ENCODE results near the gene KLHL14. TPM values are rescaled to one million over a fixed set of nuclear protein-coding genes. Genes with fewer than 3 reads are reported as not detected.

Gene KLHL14
- total and polyA plus RNA-seq, 2 donors (not counting 3 experiments of a cell fraction or from before 2014, with no cell fraction given): not detected

DNA sequence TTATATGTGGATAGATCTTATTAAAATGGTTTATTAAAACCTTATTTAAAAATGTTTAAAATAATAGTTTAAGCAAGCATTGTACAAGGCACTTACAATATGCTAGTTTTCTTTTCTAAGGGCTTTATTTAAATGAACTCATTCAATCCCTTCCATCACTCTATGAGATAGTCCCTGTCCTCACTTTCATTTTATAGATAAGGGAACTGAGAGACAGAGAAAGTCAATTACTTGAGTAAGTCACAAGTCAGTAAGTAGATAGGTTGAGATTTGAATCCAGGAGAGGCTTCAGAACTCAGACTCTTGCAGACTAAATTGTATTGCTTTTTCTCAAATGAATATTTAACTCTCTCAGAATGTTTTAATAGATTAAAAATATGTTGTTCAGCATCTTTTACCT lies 95.2 kb downstream of the KLHL14 start:
- H3K4me3 ChIP-seq (replicated peaks in 1 of 3; ENCODE audit: insufficient read depth in 1 of 3, low read depth in 1 of 3, low read length in 3 of 3): no peak overlapping the region
- DNase-seq (ENCODE audit: low read depth, low spot score) (no peak), FAIRE-seq (no peak)
- intact Hi-C loops (cut with micrococcal nuclease): no loop called here
- dilution Hi-C loops (cut with MboI; ENCODE audit: extremely low pct_ligation_motif_present, low sequenced_read_pairs): no loop called here
- no peak overlapping the region for H3K27ac ChIP-seq (ENCODE audit: insufficient read depth, low read depth, low read length)
- H3K36me3 ChIP-seq (ENCODE audit: control insufficient read depth in 2 of 2, extremely low read depth in 1 of 2, insufficient read depth in 2 of 2, low read length in 2 of 2): no peaks in the 10 kb centered on the region
- no peaks in the 10 kb centered on the region for H3K27me3 ChIP-seq (ENCODE audit: control insufficient read depth in 2 of 2, insufficient read depth in 2 of 2, low read length in 2 of 2)
- ChIA-PET POLR2A (no interaction called here), CTCF (no interaction called here)
- no peaks in the 10 kb centered on the region for H3K4me1 ChIP-seq (ENCODE audit: control insufficient read depth, extremely low read depth, insufficient read depth, low read length)
- no TSS peak for BruUV-seq (replicated peaks)
- TF ChIP-seq MAX (IDR thresholded peaks at IDR 0.05; ENCODE audit: insufficient read depth, insufficient read length) (no peak), EZH2 (IDR thresholded peaks at IDR 0.05; ENCODE audit: borderline replicate concordance, low read depth, low read length, severe bottlenecking) (no peak), POLR2AphosphoS5 (IDR thresholded peaks at IDR 0.05; ENCODE audit: insufficient read depth, low read depth, low read length) (no peak), POLR2A (IDR thresholded peaks at IDR 0.05; ENCODE audit: low read depth, low read length) (no peak), MYC (IDR thresholded peaks at IDR 0.05; ENCODE audit: low read depth, low read length) (no peak), GATA2 (IDR thresholded peaks at IDR 0.05; ENCODE audit: insufficient read depth, insufficient read length, low read depth, low read length) (no peak), JUN (IDR thresholded peaks at IDR 0.05; ENCODE audit: borderline replicate concordance, insufficient read depth, insufficient read length, low read depth) (no peak), FOS (IDR thresholded peaks at IDR 0.05; ENCODE audit: borderline replicate concordance, insufficient read depth, low read length) (no peak), CTCF (IDR thresholded peaks at IDR 0.05; ENCODE audit: extremely low read depth in 1 of 2, insufficient read depth in 1 of 2, low read depth in 1 of 2, low read length in 2 of 2) (no peak)
- H4K20me1 ChIP-seq (replicated peaks; ENCODE audit: control insufficient read depth, extremely low read depth, insufficient read depth, low read length): no peaks in the 10 kb centered on the region
- H3K9me1 ChIP-seq (replicated peaks; ENCODE audit: control insufficient read depth, extremely low read depth, insufficient read depth, low read length): no peaks in the 10 kb centered on the region
- H3K9ac ChIP-seq (replicated peaks; ENCODE audit: extremely low read depth, insufficient read depth, low read length): no peak overlapping the region
- no peaks in the 10 kb centered on the region for H3K9me3 ChIP-seq (replicated peaks; ENCODE audit: control insufficient read depth, insufficient read depth, low read length)
- H2AFZ ChIP-seq (ENCODE audit: low read depth, low read length): no peak overlapping the region
- H3K79me2 ChIP-seq (ENCODE audit: control insufficient read depth, insufficient read depth, low read length): no peaks in the 10 kb centered on the region
- H3K4me2 ChIP-seq (ENCODE audit: insufficient read depth, low read length): no peak overlapping the region
